NCI-H446 (cell line): ENCODE measurements around the gene ZFPM1.

Experiments used
- DNase-seq, 2 experiments: peaks; one replicate each; lab custom pipeline; 2025; lab: John Stamatoyannopoulos, UW

Gene ZFPM1

GRCh38 chr16:88417684-88418476, 35.2 kb upstream of the ZFPM1 start:
- no peak for DNase-seq

- DNase-seq = no peak
Observed at GRCh38 chr16:88418869-88419268, 34.2 kb upstream of the ZFPM1 start.

- DNase-seq = no peak
Observed at GRCh38 chr16:88419790-88420189, 33.3 kb upstream of the ZFPM1 start.

- no peak for DNase-seq
Observed at GRCh38 chr16:88420496-88420895, 32.6 kb upstream of the ZFPM1 start.

GRCh38 chr16:88421301-88421700, 31.8 kb upstream of the ZFPM1 start:
- no peak for DNase-seq

- DNase-seq = no peak
Observed at GRCh38 chr16:88421871-88422433, 31.1 kb upstream of the ZFPM1 start.

- DNase-seq = no peak
Observed at GRCh38 chr16:88422733-88423447, 30.2 kb upstream of the ZFPM1 start.

GRCh38 chr16:88423448-88423850, 29.6 kb upstream of the ZFPM1 start:
- no peak for DNase-seq

GRCh38 chr16:88424587-88425235, 28.4 kb upstream of the ZFPM1 start:
- no peak for DNase-seq

GRCh38 chr16:88426018-88426417, 27.1 kb upstream of the ZFPM1 start:
- DNase-seq = no peak

- no peak for DNase-seq
Observed at GRCh38 chr16:88427376-88427775, 25.7 kb upstream of the ZFPM1 start.

GRCh38 chr16:88428156-88428555, 24.9 kb upstream of the ZFPM1 start:
- no peak for DNase-seq

GRCh38 chr16:88428616-88429386, 24.3 kb upstream of the ZFPM1 start:
- no peak for DNase-seq

- DNase-seq = no peak
Observed at GRCh38 chr16:88429387-88430184, 23.5 kb upstream of the ZFPM1 start.

GRCh38 chr16:88430185-88430523, 22.9 kb upstream of the ZFPM1 start:
- no peak for DNase-seq

- no peak for DNase-seq
Observed at GRCh38 chr16:88430524-88431446, 22.3 kb upstream of the ZFPM1 start.

GRCh38 chr16:88431651-88432050, 21.4 kb upstream of the ZFPM1 start:
- DNase-seq = no peak

- DNase-seq = no peak
Observed at GRCh38 chr16:88432174-88432573, 20.9 kb upstream of the ZFPM1 start.

- DNase-seq = no peak
Observed at GRCh38 chr16:88432753-88433152, 20.3 kb upstream of the ZFPM1 start.
